Femur (tissue), 1 donor: ENCODE data around the gene NMUR2.

ENCODE experiments used
- DNase-seq: peaks from one replicate; pipeline ENCODE4 v3.0.0-alpha.2; 2017

Gene NMUR2, protein sequence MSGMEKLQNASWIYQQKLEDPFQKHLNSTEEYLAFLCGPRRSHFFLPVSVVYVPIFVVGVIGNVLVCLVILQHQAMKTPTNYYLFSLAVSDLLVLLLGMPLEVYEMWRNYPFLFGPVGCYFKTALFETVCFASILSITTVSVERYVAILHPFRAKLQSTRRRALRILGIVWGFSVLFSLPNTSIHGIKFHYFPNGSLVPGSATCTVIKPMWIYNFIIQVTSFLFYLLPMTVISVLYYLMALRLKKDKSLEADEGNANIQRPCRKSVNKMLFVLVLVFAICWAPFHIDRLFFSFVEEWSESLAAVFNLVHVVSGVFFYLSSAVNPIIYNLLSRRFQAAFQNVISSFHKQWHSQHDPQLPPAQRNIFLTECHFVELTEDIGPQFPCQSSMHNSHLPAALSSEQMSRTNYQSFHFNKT

DNA sequence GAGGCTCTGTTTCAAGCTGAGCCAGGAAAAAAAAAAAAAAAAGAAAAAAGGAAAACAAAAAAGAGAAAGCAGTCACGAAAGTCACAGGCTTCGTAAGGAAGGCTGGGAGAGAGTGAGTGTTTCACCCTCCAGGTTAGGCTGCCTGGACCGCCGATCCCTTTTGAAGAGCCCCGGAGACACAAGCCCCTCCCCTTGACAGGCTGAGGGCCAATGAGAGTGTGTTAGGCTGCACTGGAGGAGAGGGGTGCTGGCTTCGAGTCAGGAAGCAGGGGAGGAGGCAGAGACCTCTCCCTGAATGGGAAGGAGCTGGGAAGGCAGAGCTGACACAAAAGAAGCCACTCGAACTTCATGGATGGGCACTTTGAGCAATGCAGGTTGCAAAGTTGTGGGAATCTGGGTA, at the start of gene NMUR2:
Gene NMUR2, minus strand, starts transcription at position 135 of the 400 bp plus-strand sequence. CDS start 166 bp downstream, outside the sequence.
- peak; percentile 20 for DNase-seq

DNA sequence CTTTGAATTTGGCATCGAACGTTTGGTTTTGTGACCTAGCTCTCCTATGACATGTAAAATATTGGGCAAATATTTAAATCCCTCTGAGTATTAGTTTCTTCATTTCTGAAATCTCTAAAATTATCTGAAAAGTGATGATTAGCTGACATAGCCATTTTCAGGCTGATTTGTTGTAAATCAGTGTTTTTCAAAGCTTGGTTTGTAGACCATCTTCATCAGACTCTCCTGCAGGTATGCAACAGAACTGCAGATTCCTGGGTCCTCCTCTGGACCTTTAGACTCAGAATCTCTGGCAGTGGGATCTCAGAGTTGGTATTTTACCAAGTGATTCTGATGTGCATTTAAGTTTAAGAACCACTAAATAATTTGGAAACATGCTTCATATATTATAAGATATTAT, 38.9 kb upstream of the NMUR2 start:
- no peak for DNase-seq

DNA sequence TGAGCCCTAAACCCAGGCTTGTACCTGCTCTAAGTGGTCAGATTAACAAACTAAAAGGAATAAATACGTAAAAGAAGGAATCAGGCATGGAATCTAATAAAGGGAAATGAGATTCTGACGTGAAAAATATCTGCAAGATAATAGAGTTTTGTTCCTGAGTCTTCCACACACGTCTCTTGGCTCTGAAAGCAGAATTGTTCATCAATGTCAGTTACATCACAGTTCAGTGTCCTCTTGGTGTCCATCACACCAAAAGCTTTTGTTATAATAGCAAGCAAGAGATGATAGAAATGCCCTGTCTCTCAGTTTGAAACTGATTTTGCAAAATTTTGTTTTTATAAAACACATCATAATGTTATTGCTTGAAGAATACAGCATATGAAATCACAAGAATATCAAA, 34.7 kb upstream of the NMUR2 start:
- DNase-seq = no peak

DNA sequence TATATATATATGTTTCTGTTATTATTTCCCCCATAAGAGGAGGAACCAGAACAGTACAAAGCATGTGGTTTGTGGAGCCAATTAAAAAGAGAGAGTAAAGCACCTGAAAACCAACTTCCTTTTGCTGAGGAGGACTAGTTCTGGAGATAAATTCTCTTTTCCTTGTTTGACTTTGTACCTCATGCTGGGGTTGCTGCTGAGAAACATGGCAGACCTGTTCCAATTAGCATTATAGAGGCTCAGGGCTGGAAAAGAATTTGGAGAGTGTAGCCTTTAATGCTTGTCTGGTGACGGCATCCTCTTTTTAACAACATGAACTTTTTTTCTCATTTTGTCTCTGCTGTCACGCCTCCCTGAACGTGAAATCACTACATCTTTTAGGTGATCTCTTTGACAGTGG, 32.8 kb upstream of the NMUR2 start:
- DNase-seq = no peak

DNA sequence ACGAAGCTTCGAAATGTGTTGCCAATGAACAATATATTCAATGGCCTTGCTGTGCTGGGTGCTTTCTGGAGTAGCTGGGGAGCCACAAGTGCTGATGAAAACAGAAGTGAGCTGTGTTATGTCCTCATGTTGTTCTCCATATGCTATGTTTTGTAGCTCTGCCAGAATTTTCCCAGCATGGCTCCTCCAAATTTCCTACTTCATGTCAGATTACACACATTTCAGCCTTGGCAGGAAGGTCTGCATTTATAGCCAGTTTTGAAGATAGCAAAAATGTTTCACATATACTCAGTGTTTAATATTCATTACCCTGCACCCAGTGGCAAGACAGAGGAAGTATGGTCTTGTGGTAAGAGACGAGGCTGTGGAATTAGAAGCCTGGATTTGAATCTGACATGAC, 22.6 kb upstream of the NMUR2 start:
- no peak for DNase-seq

DNA sequence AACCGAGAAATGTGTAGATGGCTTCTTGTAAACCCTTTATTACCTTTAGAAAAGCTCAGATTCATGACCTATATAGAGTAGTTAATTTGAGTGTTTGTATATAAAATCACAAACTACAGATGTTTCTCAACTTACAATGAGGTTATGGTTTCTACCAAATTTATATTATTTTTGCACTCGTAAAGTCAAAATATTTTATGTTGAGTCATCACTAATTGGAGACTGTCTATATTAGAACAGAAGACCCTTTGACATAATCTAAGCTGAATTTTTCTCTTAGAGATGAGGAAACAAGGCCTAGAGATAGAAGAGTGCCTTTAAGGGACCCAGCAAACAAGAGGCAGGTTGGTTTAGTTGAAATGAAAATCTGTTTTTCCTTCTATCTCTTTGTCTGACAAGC, 20.0 kb upstream of the NMUR2 start:
- no peak for DNase-seq

DNA sequence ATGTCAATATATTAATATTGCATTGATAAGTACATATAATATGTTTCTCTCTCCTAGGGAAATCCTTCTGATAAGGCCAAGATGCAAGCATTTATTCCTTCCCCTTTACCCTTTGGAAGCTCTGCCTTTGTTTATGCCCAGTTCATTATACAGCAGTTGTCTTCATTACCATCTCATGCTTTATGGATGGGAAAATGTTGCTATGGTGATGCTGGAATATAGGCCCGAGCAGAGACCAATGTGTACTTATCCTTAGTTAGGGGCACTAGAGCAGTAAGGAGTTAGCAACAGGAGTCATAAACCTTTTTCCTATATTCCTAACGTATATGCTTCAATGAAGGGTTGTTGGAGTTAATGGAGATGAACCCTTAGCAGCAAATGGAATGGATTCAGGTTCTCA, 19.4 kb upstream of the NMUR2 start:
- DNase-seq = no peak

DNA sequence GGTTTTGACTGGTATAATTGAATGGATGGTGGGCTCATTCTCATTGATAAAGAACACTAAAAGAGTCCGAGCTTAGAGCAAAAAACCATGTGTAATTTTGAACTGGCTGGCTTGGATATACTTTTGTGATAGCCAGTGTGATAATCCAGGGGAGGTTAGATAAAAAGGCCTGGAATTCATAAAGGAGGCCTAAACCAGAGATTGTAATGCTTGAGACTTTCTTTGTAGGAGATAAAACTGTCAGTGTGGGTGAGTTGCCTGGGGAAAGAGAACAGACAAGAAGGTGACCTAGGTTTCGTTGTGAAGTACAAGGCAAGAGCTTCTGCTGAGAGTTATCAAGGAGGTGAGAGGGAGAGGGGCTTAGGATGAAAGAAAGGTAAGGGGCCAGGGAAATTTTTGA, 17.0 kb upstream of the NMUR2 start:
- DNase-seq = no peak

DNA sequence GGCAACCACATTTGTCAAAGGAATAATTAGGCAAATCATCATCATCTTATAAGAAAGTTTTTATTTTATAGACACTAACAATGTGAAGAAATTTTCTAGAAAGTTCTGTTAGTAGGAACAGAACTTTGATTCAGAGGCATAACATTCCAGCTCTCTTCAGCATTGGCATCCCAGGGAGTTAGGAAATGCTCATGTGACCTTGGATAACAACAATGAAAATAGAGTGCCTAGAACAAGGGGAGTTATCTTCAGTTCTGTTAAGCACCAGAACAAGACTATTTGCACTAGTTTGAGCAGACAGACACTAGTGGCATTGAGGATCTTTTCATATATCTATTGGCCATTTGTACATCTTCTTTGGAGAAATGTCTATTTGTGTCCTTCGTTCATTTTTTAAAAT, 7.0 kb upstream of the NMUR2 start:
- no peak for DNase-seq

DNA sequence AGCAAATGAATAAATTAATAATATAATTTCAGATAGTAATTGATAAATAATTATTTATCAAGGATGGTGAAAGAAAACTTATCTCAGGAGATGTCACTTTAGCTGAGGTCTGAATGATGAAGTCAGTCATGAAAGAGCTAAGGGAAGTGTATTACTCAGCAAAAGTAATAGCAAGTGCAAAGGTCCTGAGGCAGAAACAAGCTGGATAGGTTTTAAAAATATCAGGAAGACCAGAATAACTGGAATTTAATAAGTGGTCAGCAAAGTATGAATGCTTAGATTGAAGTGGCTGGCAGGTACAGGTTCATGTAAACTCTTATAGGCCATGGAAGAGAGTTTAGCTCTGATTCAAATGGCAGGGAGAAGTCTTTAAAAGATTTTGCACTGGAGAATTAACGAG, 1.0 kb upstream of the NMUR2 start:
- no peak for DNase-seq

DNA sequence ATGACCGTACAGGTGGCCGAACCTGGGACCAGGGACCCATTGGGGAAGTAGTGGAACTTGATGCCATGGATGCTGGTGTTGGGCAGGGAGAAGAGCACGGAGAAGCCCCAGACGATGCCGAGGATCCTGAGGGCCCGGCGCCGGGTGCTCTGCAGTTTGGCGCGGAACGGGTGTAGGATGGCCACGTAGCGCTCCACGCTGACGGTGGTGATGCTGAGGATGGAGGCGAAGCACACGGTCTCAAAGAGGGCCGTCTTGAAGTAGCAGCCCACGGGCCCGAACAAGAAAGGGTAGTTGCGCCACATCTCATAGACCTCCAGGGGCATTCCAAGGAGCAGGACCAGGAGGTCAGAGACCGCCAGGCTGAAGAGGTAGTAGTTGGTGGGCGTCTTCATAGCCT, 585 bp downstream of the NMUR2 start:
- DNase-seq = no peak

DNA sequence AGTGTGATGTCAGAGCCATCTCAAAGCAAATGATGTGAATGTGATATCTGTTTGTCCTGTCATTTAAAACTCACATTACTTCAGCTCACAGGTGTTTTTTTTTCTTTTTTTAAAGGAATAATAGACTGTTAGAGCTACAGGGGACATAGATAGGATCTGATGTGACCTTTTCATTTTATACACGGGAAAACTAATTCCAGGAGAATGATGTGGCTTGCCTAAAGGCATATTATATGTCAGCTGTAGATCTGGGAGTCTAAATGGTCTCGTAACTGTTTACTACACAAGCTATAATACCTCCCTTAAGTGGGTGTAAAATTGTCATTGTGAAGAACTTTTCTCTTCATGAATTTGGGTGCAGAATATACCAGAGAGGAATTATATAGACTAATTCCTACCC, 2.0 kb downstream of the NMUR2 start:
- no peak for DNase-seq

DNA sequence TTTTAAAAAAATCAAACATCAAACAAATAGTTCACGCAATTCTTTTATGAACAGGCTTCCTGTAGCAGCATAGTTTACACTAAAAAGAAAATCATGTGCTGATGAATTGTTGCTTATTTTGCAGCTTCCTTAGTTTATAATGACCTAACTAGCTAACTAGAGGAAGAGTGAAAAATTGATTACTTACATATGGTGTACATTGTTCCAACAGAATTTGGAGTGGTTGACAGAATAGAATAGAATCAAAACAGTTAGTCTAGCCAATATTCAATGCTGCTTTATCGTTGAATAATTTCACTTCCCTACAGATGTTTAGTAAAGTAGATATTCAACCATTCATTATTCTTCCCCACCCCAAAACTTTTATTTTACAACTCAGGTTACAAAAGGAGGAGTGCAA, 4.2 kb downstream of the NMUR2 start:
- DNase-seq = no peak

DNA sequence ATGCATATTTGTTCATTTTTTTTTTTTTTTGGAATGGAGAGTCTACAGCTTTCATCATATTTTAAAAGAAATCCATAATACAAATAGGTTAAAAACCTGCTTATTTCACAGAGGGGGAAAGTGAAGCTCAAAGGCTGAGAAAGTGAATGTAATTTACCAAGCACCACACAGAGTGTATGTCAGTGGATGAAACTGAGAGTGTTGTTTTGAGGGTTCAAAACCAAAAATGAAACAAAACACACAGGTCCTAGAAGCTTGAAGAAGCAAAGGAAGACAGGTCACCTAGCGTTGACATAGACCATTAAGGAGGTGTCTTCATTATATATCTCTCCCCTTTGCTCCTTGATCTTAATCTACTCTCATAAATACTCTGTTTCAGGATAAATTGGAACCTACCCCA, 7.5 kb downstream of the NMUR2 start:
- DNase-seq = no peak

DNA sequence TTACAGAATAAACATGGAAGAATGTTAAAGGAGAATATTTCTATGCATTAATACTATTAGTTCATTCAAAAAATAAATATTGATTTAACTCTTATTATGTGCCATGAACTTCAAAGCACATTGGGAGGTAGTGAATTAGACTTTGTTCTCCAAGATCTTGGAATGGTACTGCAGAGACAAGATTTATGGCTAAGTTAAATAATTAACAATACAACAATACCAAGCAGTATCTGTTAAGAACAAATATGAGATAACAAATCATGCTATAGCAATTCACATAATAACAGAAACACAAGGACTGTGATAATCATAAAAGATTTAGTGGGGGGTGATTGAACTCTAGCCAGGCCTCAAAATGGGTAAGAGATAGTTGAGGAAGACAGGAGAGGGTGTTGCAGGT, 11.6 kb downstream of the NMUR2 start:
- no peak for DNase-seq

DNA sequence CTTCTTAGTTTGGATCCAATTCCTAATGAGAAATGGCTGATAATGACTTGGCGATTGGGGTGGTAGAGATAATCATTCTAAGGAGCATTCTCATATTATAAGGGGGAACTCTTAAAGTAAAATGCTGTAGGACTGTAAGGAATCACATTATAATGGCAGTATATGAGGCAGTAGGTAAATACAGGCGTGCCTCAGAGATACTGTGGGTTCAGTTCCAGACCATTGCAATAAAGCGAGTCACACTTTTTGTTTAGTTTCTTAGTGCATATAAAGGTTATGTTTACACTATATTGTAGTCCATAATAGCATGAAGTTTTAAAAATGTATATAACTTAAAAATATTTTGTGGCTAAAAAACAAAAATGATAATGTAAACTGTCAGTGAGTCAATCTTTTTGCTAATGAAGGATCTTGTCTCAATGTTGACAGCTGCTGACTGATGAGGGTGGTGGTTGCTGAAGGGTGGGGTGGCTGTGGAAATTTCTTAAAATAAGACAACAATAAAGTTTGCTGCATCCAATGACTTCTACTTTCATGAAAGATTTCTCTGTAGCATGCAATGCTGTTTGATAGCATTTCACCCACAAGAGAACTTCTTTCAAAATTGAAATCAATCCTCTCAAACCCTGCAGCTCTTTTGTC, 15.8 kb downstream of the NMUR2 start:
- no peak for DNase-seq

DNA sequence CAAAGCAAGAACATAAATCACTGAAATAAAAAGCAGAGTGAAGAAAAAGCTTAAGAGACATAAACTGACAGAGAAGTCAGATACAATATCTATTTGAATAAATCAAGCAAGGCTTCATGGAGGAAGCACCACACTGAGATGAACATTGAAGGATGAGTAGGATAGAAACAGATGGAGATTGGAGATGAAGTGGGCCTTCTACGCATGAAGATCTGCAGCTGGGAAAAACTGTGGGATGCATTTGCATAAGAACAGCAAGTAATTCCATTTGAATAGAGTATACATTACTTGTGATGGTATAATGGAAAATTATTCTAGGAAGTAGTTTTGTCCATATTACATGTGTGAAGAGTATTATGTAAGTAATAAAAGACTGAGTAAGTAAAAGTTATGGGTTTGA, 16.5 kb downstream of the NMUR2 start:
- DNase-seq = no peak

DNA sequence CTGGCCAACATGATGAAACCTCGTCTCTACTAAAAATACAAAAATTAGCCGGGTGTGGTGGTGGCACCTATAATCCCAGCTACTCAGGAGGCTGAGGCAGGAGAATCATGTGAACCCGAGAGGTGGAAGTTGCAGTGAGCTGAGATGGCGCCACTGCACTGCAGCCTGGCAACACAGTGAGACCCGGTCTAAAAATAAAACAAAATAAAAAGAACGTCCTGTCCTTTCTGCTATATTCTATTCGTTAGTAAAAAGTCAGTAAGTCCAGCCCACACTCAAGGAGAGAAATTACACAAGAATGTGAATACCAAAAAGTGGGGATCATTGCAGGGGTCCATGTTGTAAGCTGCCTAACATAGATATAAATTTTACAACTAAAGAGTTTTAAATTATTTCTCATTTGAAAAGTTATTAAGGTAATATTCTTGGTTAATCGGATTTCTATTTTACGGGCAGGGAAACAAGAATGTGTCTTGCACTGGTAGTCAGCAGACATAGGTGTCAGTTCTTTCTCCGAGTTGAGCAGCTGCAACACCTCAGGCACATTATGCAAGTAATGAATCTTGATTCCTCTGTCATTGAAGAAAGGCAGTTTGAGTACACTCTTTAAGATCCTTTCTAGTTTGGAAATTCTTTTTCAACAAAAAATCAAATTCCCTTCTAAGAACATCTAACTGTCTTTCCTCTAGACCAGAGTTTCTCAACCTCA, 24.5 kb downstream of the NMUR2 start:
- DNase-seq = no peak

DNA sequence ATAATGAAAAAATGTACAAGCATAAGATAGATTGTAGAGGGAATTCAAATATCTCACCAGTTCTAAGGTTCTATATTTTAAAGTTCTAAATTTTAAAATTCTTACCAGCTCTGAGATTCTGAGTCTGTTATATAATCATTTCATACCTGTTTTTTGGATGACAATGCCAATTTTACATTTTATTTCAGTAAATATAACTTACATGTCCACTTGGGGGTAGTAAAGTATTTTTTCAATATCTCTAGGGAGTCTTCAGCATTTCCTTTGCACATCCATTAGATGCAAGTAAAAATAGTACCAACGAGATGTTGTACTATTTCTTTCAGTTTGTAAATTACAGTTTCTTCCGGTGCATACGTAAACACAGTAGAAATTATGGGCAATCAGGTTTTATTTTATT, 25.7 kb downstream of the NMUR2 start:
- DNase-seq = no peak

DNA sequence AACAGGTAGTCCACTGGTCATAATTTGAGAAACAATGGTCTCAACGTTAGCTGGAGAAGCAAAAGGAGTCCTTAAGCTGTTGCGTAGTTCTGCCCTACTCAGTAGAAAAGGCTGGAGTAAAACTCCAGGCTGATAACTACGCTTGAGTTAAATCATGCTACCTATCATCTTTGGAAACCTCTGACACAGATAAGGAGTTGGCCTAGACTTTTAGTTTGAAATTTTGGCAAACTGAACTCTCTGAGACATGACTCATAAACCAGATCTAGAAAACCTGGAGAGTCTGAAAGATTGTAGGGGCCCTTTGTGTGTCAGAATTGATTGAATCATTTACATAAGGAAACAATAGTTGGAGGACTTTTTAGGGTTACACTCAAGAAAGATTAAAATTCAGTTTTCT, 26.3 kb downstream of the NMUR2 start:
- DNase-seq = no peak

DNA sequence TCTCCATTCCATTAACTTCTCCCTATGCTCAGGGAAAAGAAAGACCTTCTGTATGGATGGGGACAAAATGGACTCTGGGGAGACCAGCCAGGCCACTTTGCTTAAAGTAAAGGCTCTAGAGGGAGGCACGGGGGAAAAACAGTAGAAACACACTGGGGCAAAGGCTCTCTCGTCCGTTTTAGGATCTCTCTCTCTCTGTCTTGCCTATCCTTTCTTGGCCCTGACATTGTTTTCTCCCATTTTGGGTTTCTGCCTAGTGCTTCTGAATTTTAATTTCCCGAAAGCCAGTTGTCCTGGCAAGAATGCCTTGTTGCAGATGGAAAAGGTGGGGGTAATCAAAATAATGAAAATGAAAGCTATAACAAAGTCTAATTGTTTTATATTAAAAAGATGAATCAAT, 28.2 kb downstream of the NMUR2 start:
- no peak for DNase-seq

DNA sequence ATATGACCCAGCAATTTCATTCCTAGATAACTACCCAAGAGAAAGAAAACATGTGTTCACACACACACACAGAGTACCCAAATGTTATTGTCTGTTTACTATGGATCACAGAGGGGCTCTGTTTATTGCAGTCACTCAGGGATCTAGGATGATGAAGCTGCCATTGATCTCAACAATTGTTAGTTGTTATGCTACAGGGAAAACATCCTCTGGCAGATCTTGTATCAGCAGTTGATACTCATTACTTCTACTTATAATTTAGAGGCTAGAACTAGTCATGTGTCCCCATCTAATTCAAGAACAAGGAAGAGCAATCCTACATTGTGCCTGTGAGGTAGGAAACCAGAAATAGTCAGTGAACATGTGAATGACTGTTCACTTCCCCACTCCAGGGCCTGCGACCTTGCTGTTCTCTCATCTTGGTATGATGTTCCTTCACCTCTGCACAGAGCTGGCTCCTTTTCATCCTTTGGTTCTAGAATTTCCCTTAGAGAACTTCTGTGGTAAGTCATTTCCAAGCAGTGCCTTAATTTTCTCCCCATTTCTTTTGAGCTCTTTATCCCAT, 30.3 kb downstream of the NMUR2 start:
- no peak for DNase-seq

DNA sequence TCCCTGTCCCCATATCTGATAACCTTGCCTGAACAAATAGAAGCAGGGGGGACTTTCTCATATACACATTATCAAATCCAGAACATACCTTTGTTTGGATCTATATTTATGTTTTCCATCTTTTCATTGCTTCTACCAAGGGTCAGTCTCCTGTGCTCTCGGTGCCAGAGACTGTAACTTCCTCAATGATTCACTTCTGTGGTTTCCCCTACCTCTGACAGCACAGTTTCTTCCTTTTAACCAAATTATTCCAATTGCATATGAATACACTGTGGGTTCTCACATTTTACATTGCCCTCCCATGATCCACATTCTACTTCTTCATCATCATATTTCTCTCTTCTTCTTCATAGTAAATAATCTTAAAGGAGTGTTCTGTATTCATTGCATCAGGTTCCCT, 32.2 kb downstream of the NMUR2 start:
- DNase-seq = no peak

DNA sequence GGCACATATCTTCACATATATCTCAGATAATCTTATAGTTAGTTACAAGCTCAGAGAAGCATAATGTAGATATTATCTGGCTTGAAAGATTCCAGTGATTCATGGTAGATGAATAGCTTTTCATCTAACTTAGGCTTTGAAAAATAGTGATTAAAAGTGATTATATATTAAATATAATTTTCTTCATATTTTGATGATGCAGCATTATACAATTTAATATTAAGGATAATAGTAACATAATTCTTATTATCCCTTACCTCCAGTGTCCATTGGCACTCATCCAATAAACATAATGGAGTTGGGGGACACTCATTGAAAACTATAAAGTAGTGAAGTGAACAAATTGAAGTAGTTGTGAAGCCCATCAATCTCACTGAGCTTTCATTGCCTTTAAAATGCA, 35.8 kb downstream of the NMUR2 start:
- no peak for DNase-seq
